ENCODE measurements around the gene JOSD1. TPM values are rescaled to one million over a fixed set of nuclear protein-coding genes. Genes with fewer than 3 reads are reported as not detected.

Gene JOSD1
- total and polyA plus RNA-seq, 9 of the 15 experiments (the other 6 are each of a cell fraction or from before 2014, with no cell fraction given), result 8.9 to 39.1 (median 30.4) TPM

- H3K9me3 ChIP-seq (replicated peaks; ENCODE audit: control insufficient read depth, insufficient read depth, low read depth, low read length), result no peaks in the 10 kb centered on the region
- DNase-seq (ENCODE audit: extremely low read depth in 1 of 4, low spot score in 3 of 4) (peak in 1 of 4 experiments; percentile 34), ATAC-seq (no peak), FAIRE-seq (no peak)
- H3K27me3 ChIP-seq (ENCODE audit: control insufficient read depth in 2 of 2, insufficient read depth in 2 of 2, low read length in 2 of 2), result no peaks in the 10 kb centered on the region
- H3K4me3 ChIP-seq, result peak overlapping the region; percentile 3; the same call in 1 of the 2 replicates
- no peaks in the 10 kb centered on the region for H3K9me1 ChIP-seq (ENCODE audit: control insufficient read depth, insufficient read depth, low read length)
- peaks cover 32 to 33% of the 10 kb centered on the region in 2 experiments; a peak in 4 of 5 replicates for H3K4me1 ChIP-seq (replicated peaks in 1 of 2; ENCODE audit: control insufficient read depth in 2 of 2, insufficient read depth in 2 of 2, low read length in 2 of 2)
- H3K27ac ChIP-seq (ENCODE audit: extremely low read depth, low read depth, low read length), result peak overlapping the region; percentile 91
- WGBS (ENCODE audit: insufficient coverage, low coverage, missing lambda C conversion rate), result 0% methylated on average over 8 of the region's 10 CpGs
- peak overlapping the region; percentile 64 for H2AFZ ChIP-seq (ENCODE audit: low read depth, low read length)
- in situ Hi-C loops (cut with MboI) (no loop called here), intact Hi-C loops (cut with micrococcal nuclease) (no loop called here)
- ChIA-PET CTCF (ENCODE audit: low intra/inter-chr PET ratio) (no interaction called here), POLR2A (interaction anchor here (0.5 to 1.1 kb wide), 3 partner anchors 23 to 31 kb away, joined by 3 to 6 read pairs (median 4); partner anchors contain the start of gene TOMM22)
- H4K20me1 ChIP-seq (replicated peaks; ENCODE audit: control insufficient read depth, insufficient read depth, low read length), result peaks cover 18% of the 10 kb centered on the region
- peaks cover 55% of the 10 kb centered on the region for H3K79me2 ChIP-seq (ENCODE audit: control insufficient read depth, insufficient read depth, low read length)
- TSS peak; percentile 38 for BruUV-seq (replicated peaks)
- peaks cover 17% of the 10 kb centered on the region; the same call in 2 of the 3 replicates for H3K36me3 ChIP-seq (ENCODE audit: control insufficient read depth, insufficient read depth, low read length)
- peak overlapping the region; percentile 69 for H3K4me2 ChIP-seq (ENCODE audit: insufficient read depth, low read length)
- H3K9ac ChIP-seq (ENCODE audit: insufficient read depth in 1 of 2, low read depth in 2 of 2, low read length in 2 of 2), result peak overlapping the region; percentile 41 to 68; a peak in 3 of 4 replicates
- TF ChIP-seq ZBTB11 (CRISPR knock-in tag; IDR thresholded peaks at IDR 0.05), result no peak
- TF ChIP-seq KHSRP (IDR thresholded peaks at IDR 0.05), result no peak
- TF ChIP-seq SP1 (CRISPR knock-in tag; IDR thresholded peaks at IDR 0.05), result no peak
- no peak for TF ChIP-seq AFF4 (CRISPR knock-in tag; IDR thresholded peaks at IDR 0.05)
- TF ChIP-seq STAT5A (IDR thresholded peaks at IDR 0.05; ENCODE audit: borderline replicate concordance, low read length), result no peak
- TF ChIP-seq PHF20 (IDR thresholded peaks at IDR 0.05; ENCODE audit: partially characterized antibody), result peak; percentile 9
- no peak for TF ChIP-seq SAP30 (IDR thresholded peaks at IDR 0.05; ENCODE audit: borderline replicate concordance, insufficient read depth, low read depth, low read length, poor library complexity, severe bottlenecking)
- TF ChIP-seq ASH1L (IDR thresholded peaks at IDR 0.05; ENCODE audit: borderline replicate concordance, low read depth, partially characterized antibody), result no peak
- peak; percentile 37; the same call in 1 of the 2 replicates for TF ChIP-seq SMARCA4 (IDR thresholded peaks at IDR 0.05)
- TF ChIP-seq MLLT1 (IDR thresholded peaks at IDR 0.05), result peak in 1 of 2 experiments; percentile 39; a peak in 1 of 4 replicates
- TF ChIP-seq BRD9 (IDR thresholded peaks at IDR 0.05; ENCODE audit: low read depth, partially characterized antibody), result peak; percentile 75
- TF ChIP-seq GTF2A2 (tag; IDR thresholded peaks at IDR 0.05), result 0 out of 2 replicates have a peak, but pooled peaks have one; percentile 28
These were observed 4.0 kb upstream of the JOSD1 start for GRCh38 chr22:38704654-38705234.

Measured in K562 (cell line).